Measurements from ENCODE around the gene POGZ. TPM values are rescaled to one million over a fixed set of nuclear protein-coding genes. Genes with fewer than 3 reads are reported as not detected.

Gene POGZ
- total RNA-seq, 1 experiment from 2014 or later: 128 TPM

- Mint-ChIP-seq H3K4me3 (ENCODE audit: low read depth, unreplicated experiment) (no peak overlapping the region), H3K9me3 (ENCODE audit: low read depth, unreplicated experiment) (no peaks in the 10 kb centered on the region), H3K27ac (ENCODE audit: unreplicated experiment) (no peak overlapping the region), H3K4me1 (ENCODE audit: low read depth, unreplicated experiment) (peaks cover 31% of the 10 kb centered on the region), H3K27me3 (ENCODE audit: unreplicated experiment) (no peaks in the 10 kb centered on the region), H3K36me3 (ENCODE audit: insufficient read depth, unreplicated experiment) (peaks cover 3% of the 10 kb centered on the region)
- BruUV-seq (replicated peaks): no TSS peak
- DNase-seq: no peak
- intact Hi-C loops (cut with micrococcal nuclease; ENCODE audit: unreplicated experiment): no loop called here
- no peak for TF ChIP-seq CTCF (IDR thresholded peaks at IDR 0.05; ENCODE audit: unreplicated experiment)
- CTCF ChIA-PET: interaction anchor here (0.5 kb wide), 1 partner anchor 331 kb away, joined by 4 read pairs; no protein-coding TSS in a partner anchor
These were observed 40.6 kb upstream of the POGZ start for GRCh38 chr1:151499930-151500329.

GRCh38 chr1:151499365-151499764 lies 40.1 kb upstream of the POGZ start:
- Mint-ChIP-seq H3K4me1 (ENCODE audit: low read depth, unreplicated experiment) (peaks cover 37% of the 10 kb centered on the region), H3K9me3 (ENCODE audit: low read depth, unreplicated experiment) (no peaks in the 10 kb centered on the region), H3K27ac (ENCODE audit: unreplicated experiment) (no peak overlapping the region), H3K36me3 (ENCODE audit: insufficient read depth, unreplicated experiment) (peaks cover 9% of the 10 kb centered on the region), H3K27me3 (ENCODE audit: unreplicated experiment) (no peaks in the 10 kb centered on the region), H3K4me3 (ENCODE audit: low read depth, unreplicated experiment) (no peak overlapping the region)
- intact Hi-C loops (cut with micrococcal nuclease; ENCODE audit: unreplicated experiment): no loop called here
- no peak for DNase-seq
- BruUV-seq (replicated peaks): no TSS peak
- CTCF ChIA-PET: no interaction called here
- TF ChIP-seq CTCF (IDR thresholded peaks at IDR 0.05; ENCODE audit: unreplicated experiment): no peak

GRCh38 chr1:151495316-151495715 lies 36.0 kb upstream of the POGZ start:
- CTCF ChIA-PET: interaction anchor here (0.9 to 2.4 kb wide), 5 partner anchors 20 to 214 kb away, joined by 3 to 7 read pairs (median 3); partner anchors contain the start of gene TUFT1
- no TSS peak for BruUV-seq (replicated peaks)
- H3K36me3 Mint-ChIP-seq (ENCODE audit: insufficient read depth, unreplicated experiment): peaks cover 15% of the 10 kb centered on the region
- intact Hi-C loops (cut with micrococcal nuclease; ENCODE audit: unreplicated experiment): no loop called here
- peak overlapping the region; percentile 74 for H3K27ac Mint-ChIP-seq (ENCODE audit: unreplicated experiment)
- no peaks in the 10 kb centered on the region for H3K27me3 Mint-ChIP-seq (ENCODE audit: unreplicated experiment)
- DNase-seq: no peak
- peaks cover 41% of the 10 kb centered on the region for H3K4me1 Mint-ChIP-seq (ENCODE audit: low read depth, unreplicated experiment)
- H3K4me3 Mint-ChIP-seq (ENCODE audit: low read depth, unreplicated experiment): no peak overlapping the region
- H3K9me3 Mint-ChIP-seq (ENCODE audit: low read depth, unreplicated experiment): no peaks in the 10 kb centered on the region
- no peak for TF ChIP-seq CTCF (IDR thresholded peaks at IDR 0.05; ENCODE audit: unreplicated experiment)

GRCh38 chr1:151494741-151495281 lies 35.5 kb upstream of the POGZ start:
- Mint-ChIP-seq H3K9me3 (ENCODE audit: low read depth, unreplicated experiment) (no peaks in the 10 kb centered on the region), H3K27me3 (ENCODE audit: unreplicated experiment) (no peaks in the 10 kb centered on the region), H3K4me3 (ENCODE audit: low read depth, unreplicated experiment) (no peak overlapping the region), H3K27ac (ENCODE audit: unreplicated experiment) (peak overlapping the region; percentile 74), H3K4me1 (ENCODE audit: low read depth, unreplicated experiment) (peaks cover 41% of the 10 kb centered on the region), H3K36me3 (ENCODE audit: insufficient read depth, unreplicated experiment) (peaks cover 15% of the 10 kb centered on the region)
- TF ChIP-seq CTCF (IDR thresholded peaks at IDR 0.05; ENCODE audit: unreplicated experiment): no peak
- DNase-seq: peak; percentile 67
- intact Hi-C loops (cut with micrococcal nuclease; ENCODE audit: unreplicated experiment): no loop called here
- BruUV-seq (replicated peaks): no TSS peak
- CTCF ChIA-PET: interaction anchor here (0.7 to 2.4 kb wide), 8 partner anchors 16 to 213 kb away, joined by 3 to 7 read pairs (median 4); partner anchors contain the start of genes CGN and TUFT1

Data from Calu3 (cell line).